ENCODE measurements around the gene MEGF8. TPM values are rescaled to one million over a fixed set of nuclear protein-coding genes. Genes with fewer than 3 reads are reported as not detected.

Gene MEGF8
- total RNA-seq, 1 donor from 2014 or later = 75.7 TPM

DNA sequence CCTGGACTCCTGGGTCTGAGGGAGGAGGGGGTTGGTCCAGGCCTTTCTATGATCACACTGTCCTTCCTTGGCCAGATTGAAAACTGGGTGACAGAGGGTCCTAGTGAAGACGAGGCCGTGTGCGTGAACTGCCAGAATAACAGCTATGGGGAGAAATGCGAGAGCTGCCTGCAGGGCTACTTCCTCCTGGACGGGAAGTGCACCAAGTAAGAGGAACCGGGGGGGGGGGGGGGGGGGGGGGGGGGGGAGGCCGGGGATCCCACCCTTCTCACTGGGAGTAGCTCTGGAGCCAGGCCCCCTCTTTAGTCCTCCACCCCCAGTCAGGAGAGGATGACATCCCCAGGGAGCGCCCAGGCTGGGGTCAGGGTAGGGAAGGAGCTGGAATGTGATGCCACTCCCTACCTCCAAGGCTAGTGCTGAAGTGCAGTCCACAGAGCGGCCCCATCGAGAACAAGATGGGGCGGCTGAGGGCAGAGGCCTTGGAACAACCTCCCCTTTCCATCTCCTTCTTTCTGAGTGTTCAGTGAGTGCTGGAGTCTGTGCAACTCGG, 45.3 kb downstream of the MEGF8 start:
- peaks cover 14% of the 10 kb centered on the region for H3K4me1 Mint-ChIP-seq (ENCODE audit: unreplicated experiment)
- no peaks in the 10 kb centered on the region for H3K9me3 Mint-ChIP-seq (ENCODE audit: unreplicated experiment)
- TF ChIP-seq, protein P1, sequence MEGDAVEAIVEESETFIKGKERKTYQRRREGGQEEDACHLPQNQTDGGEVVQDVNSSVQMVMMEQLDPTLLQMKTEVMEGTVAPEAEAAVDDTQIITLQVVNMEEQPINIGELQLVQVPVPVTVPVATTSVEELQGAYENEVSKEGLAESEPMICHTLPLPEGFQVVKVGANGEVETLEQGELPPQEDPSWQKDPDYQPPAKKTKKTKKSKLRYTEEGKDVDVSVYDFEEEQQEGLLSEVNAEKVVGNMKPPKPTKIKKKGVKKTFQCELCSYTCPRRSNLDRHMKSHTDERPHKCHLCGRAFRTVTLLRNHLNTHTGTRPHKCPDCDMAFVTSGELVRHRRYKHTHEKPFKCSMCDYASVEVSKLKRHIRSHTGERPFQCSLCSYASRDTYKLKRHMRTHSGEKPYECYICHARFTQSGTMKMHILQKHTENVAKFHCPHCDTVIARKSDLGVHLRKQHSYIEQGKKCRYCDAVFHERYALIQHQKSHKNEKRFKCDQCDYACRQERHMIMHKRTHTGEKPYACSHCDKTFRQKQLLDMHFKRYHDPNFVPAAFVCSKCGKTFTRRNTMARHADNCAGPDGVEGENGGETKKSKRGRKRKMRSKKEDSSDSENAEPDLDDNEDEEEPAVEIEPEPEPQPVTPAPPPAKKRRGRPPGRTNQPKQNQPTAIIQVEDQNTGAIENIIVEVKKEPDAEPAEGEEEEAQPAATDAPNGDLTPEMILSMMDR (IDR thresholded peaks at IDR 0.05) = no peak
- no peak for DNase-seq (ENCODE audit: extremely low spot score, unreplicated experiment)
- peaks cover 20% of the 10 kb centered on the region for H3K36me3 Mint-ChIP-seq (ENCODE audit: unreplicated experiment)
- H3K27me3 Mint-ChIP-seq (ENCODE audit: unreplicated experiment) = no peaks in the 10 kb centered on the region
- no peak overlapping the region for H3K4me3 Mint-ChIP-seq (ENCODE audit: unreplicated experiment)
- no peak overlapping the region for H3K27ac Mint-ChIP-seq (ENCODE audit: unreplicated experiment)

DNA sequence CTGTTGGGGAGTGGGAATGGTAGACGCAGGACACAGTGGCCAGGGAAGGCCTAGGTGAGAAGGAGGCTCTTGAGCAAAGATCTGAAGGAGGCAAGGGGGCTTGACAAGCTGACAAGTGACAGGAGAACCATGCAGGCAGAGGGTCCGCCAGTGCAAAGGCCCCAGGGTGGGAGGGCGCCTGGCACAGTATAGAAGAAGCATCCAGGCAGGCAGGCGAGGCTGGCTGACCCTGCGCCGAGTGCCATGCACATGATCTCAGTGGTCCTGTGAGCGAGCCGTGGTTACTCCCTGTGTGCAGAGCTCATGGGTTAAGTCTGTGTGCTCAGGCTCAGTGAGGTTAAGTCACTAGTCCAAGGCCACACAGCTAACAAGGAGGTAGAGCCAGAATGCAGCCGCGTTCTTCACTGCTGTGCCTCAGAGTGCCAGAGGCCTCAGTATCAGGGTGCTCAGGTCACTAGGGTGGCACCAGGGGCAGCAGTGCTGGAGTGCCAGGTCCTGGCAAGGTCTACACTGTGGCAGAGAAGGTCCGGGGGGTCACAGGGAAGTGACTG, 49.5 kb downstream of the MEGF8 start:
- no peaks in the 10 kb centered on the region for H3K9me3 Mint-ChIP-seq (ENCODE audit: unreplicated experiment)
- TF ChIP-seq, protein P1 (IDR thresholded peaks at IDR 0.05) = no peak
- H3K36me3 Mint-ChIP-seq (ENCODE audit: unreplicated experiment) = peaks cover 14% of the 10 kb centered on the region
- no peak for DNase-seq (ENCODE audit: extremely low spot score, unreplicated experiment)
- no peak overlapping the region for H3K4me3 Mint-ChIP-seq (ENCODE audit: unreplicated experiment)
- H3K4me1 Mint-ChIP-seq (ENCODE audit: unreplicated experiment) = peaks cover 5% of the 10 kb centered on the region
- H3K27ac Mint-ChIP-seq (ENCODE audit: unreplicated experiment) = no peak overlapping the region
- peaks cover 1% of the 10 kb centered on the region for H3K27me3 Mint-ChIP-seq (ENCODE audit: unreplicated experiment)

DNA sequence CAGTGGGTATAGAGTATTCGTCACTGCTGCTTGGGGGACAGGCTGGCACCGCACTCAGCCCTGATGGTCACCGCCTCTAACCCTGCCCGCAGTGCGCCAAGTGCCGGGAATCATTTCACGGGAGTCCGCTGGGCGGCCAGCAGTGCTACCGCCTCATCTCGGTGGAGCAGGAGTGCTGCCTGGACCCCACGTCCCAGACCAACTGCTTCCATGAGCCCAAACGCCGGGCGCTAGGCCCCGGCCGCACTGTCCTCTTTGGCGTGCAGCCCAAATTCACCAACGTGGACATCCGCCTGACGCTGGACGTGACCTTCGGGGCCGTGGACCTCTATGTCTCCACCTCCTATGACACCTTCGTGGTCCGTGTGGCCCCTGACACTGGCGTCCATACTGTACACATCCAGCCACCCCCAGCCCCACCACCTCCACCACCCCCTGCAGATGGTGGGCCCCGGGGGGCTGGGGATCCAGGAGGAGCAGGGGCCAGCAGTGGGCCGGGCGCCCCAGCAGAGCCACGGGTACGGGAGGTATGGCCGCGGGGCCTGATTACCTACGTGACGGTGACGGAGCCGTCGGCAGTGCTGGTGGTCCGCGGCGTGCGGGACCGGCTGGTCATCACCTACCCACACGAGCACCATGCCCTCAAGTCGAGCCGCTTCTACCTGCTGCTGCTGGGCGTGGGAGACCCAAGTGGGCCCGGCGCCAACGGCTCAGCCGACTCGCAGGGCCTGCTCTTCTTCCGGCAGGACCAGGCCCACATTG, 50.2 kb downstream of the MEGF8 start:
- Mint-ChIP-seq H3K4me3 (ENCODE audit: unreplicated experiment) (no peak overlapping the region), H3K27ac (ENCODE audit: unreplicated experiment) (no peak overlapping the region), H3K36me3 (ENCODE audit: unreplicated experiment) (peaks cover 13% of the 10 kb centered on the region), H3K4me1 (ENCODE audit: unreplicated experiment) (peaks cover under 1% of the 10 kb centered on the region), H3K27me3 (ENCODE audit: unreplicated experiment) (peaks cover 4% of the 10 kb centered on the region), H3K9me3 (ENCODE audit: unreplicated experiment) (no peaks in the 10 kb centered on the region)
- DNase-seq (ENCODE audit: extremely low spot score, unreplicated experiment) = no peak
- TF ChIP-seq, protein P1 (IDR thresholded peaks at IDR 0.05) = no peak

DNA sequence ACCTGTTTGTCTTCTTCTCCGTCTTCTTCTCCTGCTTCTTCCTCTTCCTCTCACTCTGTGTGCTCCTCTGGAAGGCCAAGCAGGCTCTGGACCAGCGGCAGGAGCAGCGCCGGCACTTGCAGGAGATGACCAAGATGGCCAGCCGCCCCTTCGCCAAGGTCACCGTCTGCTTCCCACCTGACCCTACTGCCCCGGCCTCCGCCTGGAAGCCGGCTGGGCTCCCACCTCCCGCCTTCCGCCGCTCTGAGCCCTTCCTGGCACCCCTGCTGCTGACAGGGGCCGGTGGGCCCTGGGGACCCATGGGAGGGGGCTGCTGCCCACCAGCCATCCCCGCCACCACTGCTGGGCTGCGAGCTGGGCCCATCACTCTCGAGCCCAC, 50.7 kb downstream of the MEGF8 start:
- Mint-ChIP-seq H3K9me3 (ENCODE audit: unreplicated experiment) (no peaks in the 10 kb centered on the region), H3K27me3 (ENCODE audit: unreplicated experiment) (peaks cover 4% of the 10 kb centered on the region), H3K27ac (ENCODE audit: unreplicated experiment) (no peak overlapping the region), H3K4me3 (ENCODE audit: unreplicated experiment) (no peak overlapping the region), H3K36me3 (ENCODE audit: unreplicated experiment) (peaks cover 11% of the 10 kb centered on the region), H3K4me1 (ENCODE audit: unreplicated experiment) (no peaks in the 10 kb centered on the region)
- TF ChIP-seq, protein P1 (IDR thresholded peaks at IDR 0.05) = no peak
- no peak for DNase-seq (ENCODE audit: extremely low spot score, unreplicated experiment)
